ENCODE measurements around the gene IGFBP2. TPM values are rescaled to one million over a fixed set of nuclear protein-coding genes. Genes with fewer than 3 reads are reported as not detected.
A peak's percentile ranks its signal among the peaks of the same experiment; 100 is the strongest.

Gene IGFBP2
- total RNA-seq, 1 experiment from 2014 or later: 363 TPM

GRCh38 chr2:216607277-216607560 lies 26.0 kb upstream of the IGFBP2 start:
- Histone ChIP-seq H3K27ac (ENCODE audit: insufficient read length, low read depth, low read length) (no peak overlapping the region), H2AFZ (ENCODE audit: low read length) (no peak overlapping the region), H2BK15ac (ENCODE audit: low read depth, low read length) (no peak overlapping the region), H2BK20ac (ENCODE audit: low read depth, low read length, poor library complexity, severe bottlenecking) (no peak overlapping the region), H4K5ac (ENCODE audit: insufficient read length, low read depth, low read length) (peak overlapping the region; percentile 81), H2AK5ac (ENCODE audit: insufficient read length, low read length) (no peak overlapping the region), H3K4me2 (ENCODE audit: insufficient read depth, insufficient read length, low read length) (peak overlapping the region; percentile 56), H2BK5ac (ENCODE audit: insufficient read length, low read length) (no peak overlapping the region), H3K9me3 (ENCODE audit: control insufficient read depth, low read depth, low read length) (no peaks in the 10 kb centered on the region), H2BK120ac (ENCODE audit: low read depth, low read length, poor library complexity, severe bottlenecking) (no peak overlapping the region), H3K56ac (ENCODE audit: insufficient read length, low read depth, low read length) (peak overlapping the region; percentile 78), H3K4ac (ENCODE audit: low read depth, low read length) (no peak overlapping the region; the same call in 1 of the 2 replicates), H3K79me1 (ENCODE audit: insufficient read depth, low read depth, low read length, poor library complexity, severe bottlenecking) (no peaks in the 10 kb centered on the region), H3K9ac (ENCODE audit: extremely low read depth, insufficient read length, low read length) (no peak overlapping the region), H4K91ac (ENCODE audit: insufficient read length, low read depth, low read length) (no peak overlapping the region), H3K27me3 (ENCODE audit: insufficient read depth, low read length) (no peaks in the 10 kb centered on the region; the same call in 1 of the 2 replicates), H3K23me2 (ENCODE audit: insufficient read length, low read depth, low read length, poor library complexity, severe bottlenecking) (peaks cover 7% of the 10 kb centered on the region), H3K18ac (ENCODE audit: insufficient read length, low read depth, low read length) (peak overlapping the region; percentile 34), H4K8ac (replicated peaks; ENCODE audit: insufficient read length, low read depth, low read length) (no peak overlapping the region), H3K14ac (ENCODE audit: insufficient read depth, low read length) (peak overlapping the region; percentile 89), H3K4me1 (ENCODE audit: insufficient read depth, low read length) (peaks cover 16% of the 10 kb centered on the region; the same call in 1 of the 2 replicates), H3K23ac (ENCODE audit: insufficient read length, low read depth, low read length) (no peak overlapping the region), H2BK12ac (ENCODE audit: insufficient read length, low read depth, low read length) (no peak overlapping the region), H4K20me1 (ENCODE audit: control insufficient read depth, insufficient read depth, insufficient read length) (no peaks in the 10 kb centered on the region), H3T11ph (ENCODE audit: low read length) (no peak overlapping the region), H3K79me2 (ENCODE audit: insufficient read depth, low read length) (no peaks in the 10 kb centered on the region)
- peaks cover 0 to 4% (median 0%) of the 10 kb centered on the region in 3 experiments; a peak in 2 of 7 replicates for H3K36me3 Mint-ChIP-seq (ENCODE audit: insufficient read depth in 1 of 3, low read depth in 3 of 3)
- peak overlapping the region in 2 of 3 experiments; percentile 17 to 74; a peak in 3 of 7 replicates for H3K27ac Mint-ChIP-seq
- WGBS (ENCODE audit: extremely low coverage, insufficient read length, low lambda C conversion rate): no CpG with 5 or more reads among the region's 10 CpGs
- H3K27me3 Mint-ChIP-seq (ENCODE audit: low read depth): peaks cover 32% of the 10 kb centered on the region
- no peak for TF ChIP-seq CTCF (conservative IDR thresholded peaks at IDR 0.05)
- no peak for DNase-seq
- H3K4me3 Mint-ChIP-seq: peak overlapping the region in 1 of 2 experiments; percentile 52; a peak in 1 of 5 replicates
- peaks cover 41 to 47% of the 10 kb centered on the region in 2 experiments for H3K4me1 Mint-ChIP-seq
- no peaks in the 10 kb centered on the region for H3K9me3 Mint-ChIP-seq
